GM12878 (cell line): ENCODE measurements around the gene FZD8. TPM values are rescaled to one million over a fixed set of nuclear protein-coding genes. Genes with fewer than 3 reads are reported as not detected.

Experiments used
- ATAC-seq: fragments of 200-7000 bp; cut with Tn5 transposase; 3 replicates; pipeline ENCODE4 v1.9.1; 2020; ENCODE audit warnings: mild to moderate bottlenecking, moderate library complexity
- BruUV-seq: library from RNA; stranded (reverse); fragments of 400-500 nt; replicated peaks from 2 replicates; lab custom pipeline; 2021; lab: Mats Ljungman, UMichigan
- CTCF ChIA-PET: fragments of 300-600 bp; sonication (Branson Sonifier 250); formaldehyde crosslinking; extraction: SDS; loops from one replicate; lab custom pipeline; 2021; ENCODE audit warnings: inconsistent platforms; lab: Yijun Ruan, JAX
- POLR2A ChIA-PET: fragments of 350-600 bp; formaldehyde crosslinking; extraction: SDS; loops from one replicate; lab custom pipeline; 2021; ENCODE audit warnings: inconsistent platforms; lab: Charles Lee
- RAD21 ChIA-PET: fragments of 300-600 bp; sonication (Branson Sonifier 250); formaldehyde crosslinking; loops from one replicate; lab custom pipeline; 2023; ENCODE audit warnings: antibody characterized with exemption; ENCODE audit not compliant: unreplicated experiment; lab: Charles Lee
- SMC1A ChIA-PET: fragments of 300-600 bp; sonication (Branson Sonifier 250); formaldehyde crosslinking; loops from one replicate; lab custom pipeline; 2023; ENCODE audit not compliant: unreplicated experiment, uncharacterized antibody; lab: Charles Lee
- DNase-seq: peaks from one replicate; pipeline ENCODE4 v3.0.0-alpha.2; 2011; ENCODE audit warnings: low read depth, low spot score
- FAIRE-seq: peaks from 3 replicates; lab custom pipeline; 2011; peaks lifted over from hg19 to GRCh38; lab: Jason Lieb, UNC
- H2AFZ ChIP-seq: 2 replicates; pipeline ENCODE4 v1.6.0; 2011; ENCODE audit warnings: low read depth, low read length, control low read depth; ENCODE audit not compliant: control insufficient read depth
- H3K27ac ChIP-seq: 2 replicates; pipeline ENCODE4 v1.5.1; 2011; ENCODE audit warnings: control low read depth; ENCODE audit not compliant: control insufficient read depth, insufficient read depth
- H3K27me3 ChIP-seq, 2 experiments: replicated peaks in 1 of 2; 2 replicates each; pipeline versions ENCODE4 v1.6.0 to v1.6.1; 2011; ENCODE audit warnings: low read length in 1 of 2; ENCODE audit not compliant: control insufficient read depth in 2 of 2, insufficient read depth in 2 of 2
- H3K36me3 ChIP-seq, 2 experiments: 2 replicates each; pipeline ENCODE4 v1.5.1; 2011; ENCODE audit warnings: low read length in 1 of 2; ENCODE audit not compliant: control insufficient read depth in 2 of 2, insufficient read depth in 2 of 2
- H3K4me1 ChIP-seq: 2 replicates; pipeline ENCODE4 v1.6.1; 2011; ENCODE audit warnings: mild to moderate bottlenecking, low read length, moderate library complexity, mixed read lengths; ENCODE audit not compliant: control insufficient read depth, insufficient read depth
- H3K4me2 ChIP-seq: 2 replicates; pipeline ENCODE4 v1.6.0; 2011; ENCODE audit warnings: control low read depth; ENCODE audit not compliant: control insufficient read depth, insufficient read depth
- H3K4me3 ChIP-seq: fragments of 200-600 bp; sonication (generic); 2 replicates; pipeline ENCODE4 v1.5.1; 2016
- H3K79me2 ChIP-seq: 2 replicates; pipeline ENCODE4 v1.6.0; 2011; ENCODE audit warnings: low read length; ENCODE audit not compliant: control insufficient read depth, insufficient read depth
- H3K9ac ChIP-seq: 2 replicates; pipeline ENCODE4 v1.8.0; 2011; ENCODE audit warnings: low read length, control low read depth, mixed read lengths; ENCODE audit not compliant: control insufficient read depth, insufficient read depth
- H3K9me3 ChIP-seq: replicated peaks from 3 replicates; pipeline ENCODE4 v1.5.1; 2011; ENCODE audit warnings: mild to moderate bottlenecking, low read length; ENCODE audit not compliant: control insufficient read depth, insufficient read depth
- H4K20me1 ChIP-seq: 2 replicates; pipeline ENCODE4 v1.6.0; 2011; ENCODE audit not compliant: control insufficient read depth, insufficient read depth
- BCLAF1 ChIP-seq: fragments of 450-650 bp; IDR thresholded peaks from 2 replicates; pipeline ENCODE4 v1.6.1; 2017; ENCODE audit warnings: antibody characterized with exemption, mild to moderate bottlenecking, moderate library complexity
- CBX3 ChIP-seq: fragments of 200-600 bp; sonication (generic); IDR thresholded peaks from 2 replicates; pipeline ENCODE4 v1.6.1; 2016; ENCODE audit warnings: low read depth, borderline replicate concordance
- ESRRA ChIP-seq: IDR thresholded peaks from 2 replicates; pipeline ENCODE4 v1.6.1; 2012; ENCODE audit warnings: mild to moderate bottlenecking, low read length, improper control_type of control experiment
- FOS ChIP-seq: IDR thresholded peaks from 3 replicates; pipeline ENCODE4 v1.6.1; 2011; ENCODE audit warnings: borderline replicate concordance; ENCODE audit not compliant: insufficient read length; ENCODE audit errors: extremely low read depth
- HDAC6 ChIP-seq: fragments of 200-600 bp; sonication (generic); IDR thresholded peaks from one replicate; pipeline ENCODE4 v1.8.0; 2017; ENCODE audit warnings: antibody characterized with exemption; ENCODE audit not compliant: unreplicated experiment
- JUNB ChIP-seq: IDR thresholded peaks from 2 replicates; pipeline ENCODE4 v1.6.1; 2016; ENCODE audit warnings: antibody characterized with exemption, mild to moderate bottlenecking
- NRF1 ChIP-seq: conservative IDR thresholded peaks from 2 replicates; pipeline ENCODE4 v1.6.1; 2011; ENCODE audit warnings: mild to moderate bottlenecking, low read depth, low read length, improper control_type of control experiment
- PAX5 ChIP-seq: IDR thresholded peaks from 2 replicates; pipeline ENCODE4 v1.6.1; 2011; ENCODE audit warnings: low read depth, low read length, borderline replicate concordance
- POU2F2 ChIP-seq: IDR thresholded peaks from 3 replicates; pipeline ENCODE4 v1.6.1; 2011; ENCODE audit warnings: low read depth, mild to moderate bottlenecking, low read length, borderline replicate concordance
- ZNF687 ChIP-seq: fragments of 450-650 bp; IDR thresholded peaks from 2 replicates; pipeline ENCODE4 v1.6.1; 2017; ENCODE audit warnings: mild to moderate bottlenecking, moderate library complexity
- WGBS: methylation state at CpG from one replicate; pipeline ENCODE4 v1.1.6; 2016; ENCODE audit warnings: low lambda C conversion rate; ENCODE audit not compliant: insufficient replicate concordance, insufficient coverage; ENCODE audit errors: missing lambda C conversion rate; 5-methylcytosine and 5-hydroxymethylcytosine counted together
- in situ Hi-C: fragments of 300-500 bp; cut with MboI; formaldehyde crosslinking; loops from 9 replicates; pipeline ENCODE4 v1.14.3; 2018; ENCODE audit warnings: mixed read lengths
- intact Hi-C: fragments of 100-400 bp; cut with micrococcal nuclease; formaldehyde crosslinking; loops from one replicate; pipeline ENCODE4 v1.14.2; 2022; ENCODE audit not compliant: unreplicated experiment
- polyA plus RNA-seq, 11 experiments: library from polyadenylated mRNA; depleted of rRNA in 4 of 11; unstranded in 6 of 11; stranded (reverse) in 5 of 11; fragments of >200 nt; fragmentation: Nextera tagmentation in 4 of 11; fragmentation: Illumina TruSeq in 1 of 11; extraction: Ambion mirVana in 4 of 11; extraction: Trizol in 1 of 11; gene quantifications; 1 replicate in 1 of 11; 2 replicates in 10 of 11; pipeline versions ENCODE4 v1.2.1 to v1.2.3, GENCODE V29; 2011 to 2016; ENCODE audit warnings: inconsistent platforms in 2 of 11, missing spikeins in 2 of 11, low read depth in 1 of 11
- total RNA-seq, 4 experiments: library from RNA; depleted of rRNA in 3 of 4; stranded (reverse); fragments of >200 nt in 3 of 4; fragmentation: Illumina TruSeq in 1 of 4; extraction: Trizol in 1 of 4; gene quantifications; 2 replicates each; pipeline versions ENCODE4 v1.2.1 to v1.2.3, GENCODE V29; 2013 to 2021
- TF ChIP-seq, protein P1 (sequence below): IDR thresholded peaks from 2 replicates; pipeline ENCODE4 v1.6.1; 2012; ENCODE audit warnings: mild to moderate bottlenecking, low read depth, low read length
- TF ChIP-seq, protein P2 (sequence below): fragments of 150-350 bp; IDR thresholded peaks from 2 replicates; pipeline ENCODE4 v1.6.1; 2014; ENCODE audit warnings: mild to moderate bottlenecking, low read depth, low read length

FZD8 gene
- total and polyA plus RNA-seq, 10 of the 15 experiments (the other 5 are each of a cell fraction or from before 2014, with no cell fraction given): 0.03 to 0.72 (median 0.10) TPM; not detected in 3

DNA sequence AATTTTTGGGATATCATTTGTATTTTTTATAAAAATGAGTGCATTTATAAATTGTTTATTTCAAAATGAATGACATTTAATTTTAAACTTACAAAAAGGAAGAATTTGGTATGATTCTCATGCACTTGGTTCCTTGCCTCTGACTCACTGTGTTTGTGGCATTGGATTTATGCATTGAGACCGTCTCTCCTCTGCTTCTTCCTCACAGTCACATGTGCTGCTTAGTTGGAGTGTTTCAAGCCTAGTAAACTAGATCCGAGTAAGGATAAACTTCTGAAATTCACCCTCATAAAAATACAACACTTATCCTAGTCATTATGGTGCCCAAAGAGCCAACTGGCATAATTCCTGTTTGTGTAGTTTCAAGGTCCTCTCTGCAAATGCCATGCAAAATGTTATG, 19.1 kb upstream of the FZD8 start (continued):
- TF ChIP-seq BCLAF1: no peak
- TF ChIP-seq ZNF687: no peak
- TF ChIP-seq PAX5: no peak
- TF ChIP-seq FOS: no peak
- TF ChIP-seq HDAC6: no peak
- no peak for TF ChIP-seq POU2F2
- TF ChIP-seq, all 136 proteins: peak for 0

GRCh38 chr10:35659456-35659855, 17.4 kb upstream of the FZD8 start:
- FAIRE-seq: no peak
- TF ChIP-seq, protein P1, sequence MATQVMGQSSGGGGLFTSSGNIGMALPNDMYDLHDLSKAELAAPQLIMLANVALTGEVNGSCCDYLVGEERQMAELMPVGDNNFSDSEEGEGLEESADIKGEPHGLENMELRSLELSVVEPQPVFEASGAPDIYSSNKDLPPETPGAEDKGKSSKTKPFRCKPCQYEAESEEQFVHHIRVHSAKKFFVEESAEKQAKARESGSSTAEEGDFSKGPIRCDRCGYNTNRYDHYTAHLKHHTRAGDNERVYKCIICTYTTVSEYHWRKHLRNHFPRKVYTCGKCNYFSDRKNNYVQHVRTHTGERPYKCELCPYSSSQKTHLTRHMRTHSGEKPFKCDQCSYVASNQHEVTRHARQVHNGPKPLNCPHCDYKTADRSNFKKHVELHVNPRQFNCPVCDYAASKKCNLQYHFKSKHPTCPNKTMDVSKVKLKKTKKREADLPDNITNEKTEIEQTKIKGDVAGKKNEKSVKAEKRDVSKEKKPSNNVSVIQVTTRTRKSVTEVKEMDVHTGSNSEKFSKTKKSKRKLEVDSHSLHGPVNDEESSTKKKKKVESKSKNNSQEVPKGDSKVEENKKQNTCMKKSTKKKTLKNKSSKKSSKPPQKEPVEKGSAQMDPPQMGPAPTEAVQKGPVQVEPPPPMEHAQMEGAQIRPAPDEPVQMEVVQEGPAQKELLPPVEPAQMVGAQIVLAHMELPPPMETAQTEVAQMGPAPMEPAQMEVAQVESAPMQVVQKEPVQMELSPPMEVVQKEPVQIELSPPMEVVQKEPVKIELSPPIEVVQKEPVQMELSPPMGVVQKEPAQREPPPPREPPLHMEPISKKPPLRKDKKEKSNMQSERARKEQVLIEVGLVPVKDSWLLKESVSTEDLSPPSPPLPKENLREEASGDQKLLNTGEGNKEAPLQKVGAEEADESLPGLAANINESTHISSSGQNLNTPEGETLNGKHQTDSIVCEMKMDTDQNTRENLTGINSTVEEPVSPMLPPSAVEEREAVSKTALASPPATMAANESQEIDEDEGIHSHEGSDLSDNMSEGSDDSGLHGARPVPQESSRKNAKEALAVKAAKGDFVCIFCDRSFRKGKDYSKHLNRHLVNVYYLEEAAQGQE: no peak
- TF ChIP-seq NRF1 (no peak), JUNB (no peak), ESRRA (no peak), CBX3 (no peak)
- TF ChIP-seq, protein P2, sequence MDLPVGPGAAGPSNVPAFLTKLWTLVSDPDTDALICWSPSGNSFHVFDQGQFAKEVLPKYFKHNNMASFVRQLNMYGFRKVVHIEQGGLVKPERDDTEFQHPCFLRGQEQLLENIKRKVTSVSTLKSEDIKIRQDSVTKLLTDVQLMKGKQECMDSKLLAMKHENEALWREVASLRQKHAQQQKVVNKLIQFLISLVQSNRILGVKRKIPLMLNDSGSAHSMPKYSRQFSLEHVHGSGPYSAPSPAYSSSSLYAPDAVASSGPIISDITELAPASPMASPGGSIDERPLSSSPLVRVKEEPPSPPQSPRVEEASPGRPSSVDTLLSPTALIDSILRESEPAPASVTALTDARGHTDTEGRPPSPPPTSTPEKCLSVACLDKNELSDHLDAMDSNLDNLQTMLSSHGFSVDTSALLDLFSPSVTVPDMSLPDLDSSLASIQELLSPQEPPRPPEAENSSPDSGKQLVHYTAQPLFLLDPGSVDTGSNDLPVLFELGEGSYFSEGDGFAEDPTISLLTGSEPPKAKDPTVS: no peak

More at GRCh38 chr10:35659456-35659855, 17.4 kb upstream of the FZD8 start:
- Histone ChIP-seq H3K9ac (no peak overlapping the region), H3K4me3 (no peak overlapping the region), H3K4me1 (no peaks in the 10 kb centered on the region), H4K20me1 (no peaks in the 10 kb centered on the region), H3K36me3 (no peaks in the 10 kb centered on the region), H3K27me3 (no peaks in the 10 kb centered on the region), H2AFZ (no peak overlapping the region), H3K4me2 (no peak overlapping the region), H3K79me2 (no peaks in the 10 kb centered on the region), H3K9me3 (no peaks in the 10 kb centered on the region), H3K27ac (no peak overlapping the region)
- DNase-seq (no peak), ATAC-seq (no peak)
- in situ Hi-C loops (no loop called here), intact Hi-C loops (no loop called here)
- ChIA-PET CTCF (no interaction called here), RAD21 (no interaction called here), POLR2A (no interaction called here), SMC1A (no interaction called here)
- BruUV-seq: no TSS peak
- 78% methylated on average over 1 of the region's 1 CpG for WGBS
